ENCODE results near the gene SLIT3. TPM values are rescaled to one million over a fixed set of nuclear protein-coding genes. Genes with fewer than 3 reads are reported as not detected.

SLIT3 gene
- total RNA-seq, 1 donor from 2014 or later = 56.6 TPM

DNA sequence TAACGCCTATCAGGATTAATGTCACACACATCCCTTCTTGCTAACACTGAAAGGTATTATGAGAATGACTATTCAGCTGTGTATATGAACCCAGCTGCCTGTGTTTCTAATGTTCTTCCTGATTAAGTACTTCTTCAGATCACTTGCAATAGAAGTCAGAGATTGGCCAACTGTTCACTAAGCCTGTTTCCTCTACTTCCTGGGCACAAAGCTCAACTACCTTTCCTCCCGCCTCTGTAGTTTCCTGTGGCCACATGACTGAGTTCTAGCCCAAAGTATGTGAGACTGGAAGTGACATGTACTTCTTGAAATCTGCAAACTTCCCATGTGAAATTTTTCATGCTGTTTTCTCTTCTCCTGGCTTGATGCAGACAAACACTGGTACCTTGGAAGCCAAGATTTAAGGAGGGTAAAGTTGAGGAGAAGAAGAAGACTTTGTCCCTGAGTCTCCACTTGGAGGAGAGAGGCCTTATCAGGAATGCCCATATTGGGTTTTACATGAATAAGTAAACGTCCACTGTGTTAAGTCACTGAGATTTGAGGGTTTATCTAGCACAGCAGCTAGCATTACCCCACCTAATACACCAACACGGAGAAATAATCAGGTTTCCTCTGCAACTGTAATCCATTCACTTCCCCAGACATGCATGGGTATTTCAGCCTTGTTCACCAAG, 58.6 kb downstream of the SLIT3 start:
- no peak overlapping the region for H3K4me3 Mint-ChIP-seq
- H3K27ac Mint-ChIP-seq = no peak overlapping the region
- TF ChIP-seq, protein P1, sequence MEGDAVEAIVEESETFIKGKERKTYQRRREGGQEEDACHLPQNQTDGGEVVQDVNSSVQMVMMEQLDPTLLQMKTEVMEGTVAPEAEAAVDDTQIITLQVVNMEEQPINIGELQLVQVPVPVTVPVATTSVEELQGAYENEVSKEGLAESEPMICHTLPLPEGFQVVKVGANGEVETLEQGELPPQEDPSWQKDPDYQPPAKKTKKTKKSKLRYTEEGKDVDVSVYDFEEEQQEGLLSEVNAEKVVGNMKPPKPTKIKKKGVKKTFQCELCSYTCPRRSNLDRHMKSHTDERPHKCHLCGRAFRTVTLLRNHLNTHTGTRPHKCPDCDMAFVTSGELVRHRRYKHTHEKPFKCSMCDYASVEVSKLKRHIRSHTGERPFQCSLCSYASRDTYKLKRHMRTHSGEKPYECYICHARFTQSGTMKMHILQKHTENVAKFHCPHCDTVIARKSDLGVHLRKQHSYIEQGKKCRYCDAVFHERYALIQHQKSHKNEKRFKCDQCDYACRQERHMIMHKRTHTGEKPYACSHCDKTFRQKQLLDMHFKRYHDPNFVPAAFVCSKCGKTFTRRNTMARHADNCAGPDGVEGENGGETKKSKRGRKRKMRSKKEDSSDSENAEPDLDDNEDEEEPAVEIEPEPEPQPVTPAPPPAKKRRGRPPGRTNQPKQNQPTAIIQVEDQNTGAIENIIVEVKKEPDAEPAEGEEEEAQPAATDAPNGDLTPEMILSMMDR (conservative IDR thresholded peaks at IDR 0.05) = no peak
- no peaks in the 10 kb centered on the region for H3K27me3 Mint-ChIP-seq
- H3K36me3 Mint-ChIP-seq = peaks cover 32% of the 10 kb centered on the region
- no peak for DNase-seq (ENCODE audit: extremely low spot score, unreplicated experiment)
- no peaks in the 10 kb centered on the region for H3K4me1 Mint-ChIP-seq (ENCODE audit: unreplicated experiment)
- peaks cover 11% of the 10 kb centered on the region for H3K9me3 Mint-ChIP-seq

DNA sequence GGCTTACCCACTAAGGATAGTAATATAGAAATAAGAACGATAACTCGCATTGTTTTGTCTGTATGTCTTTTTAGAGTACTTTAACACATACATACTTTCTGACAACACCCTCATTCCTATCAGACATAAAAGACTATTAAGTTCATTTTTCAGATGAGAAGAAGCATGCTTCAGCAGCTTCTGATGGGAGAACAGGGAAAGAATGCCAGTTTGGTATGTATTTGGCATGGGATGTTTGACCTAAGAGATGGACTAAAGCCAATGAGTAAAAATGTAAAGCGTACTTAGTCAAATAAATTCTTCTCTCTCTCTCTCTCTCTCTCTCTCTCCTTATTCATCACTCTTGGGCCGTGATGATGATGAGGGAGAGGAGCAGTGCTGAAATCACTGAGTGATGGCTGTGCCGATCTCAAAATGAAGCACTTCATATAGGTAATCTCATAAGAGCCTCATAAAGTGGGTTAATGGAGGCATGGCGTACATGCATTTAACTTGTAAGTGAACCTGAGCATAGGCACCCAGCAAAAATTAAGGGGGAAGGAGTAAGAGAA, 71.5 kb downstream of the SLIT3 start:
- TF ChIP-seq, protein P1 (conservative IDR thresholded peaks at IDR 0.05) = no peak
- H3K4me3 Mint-ChIP-seq = no peak overlapping the region
- no peaks in the 10 kb centered on the region for H3K9me3 Mint-ChIP-seq
- DNase-seq (ENCODE audit: extremely low spot score, unreplicated experiment) = no peak
- H3K27ac Mint-ChIP-seq = no peak overlapping the region
- no peaks in the 10 kb centered on the region for H3K27me3 Mint-ChIP-seq
- peaks cover 8% of the 10 kb centered on the region for H3K4me1 Mint-ChIP-seq (ENCODE audit: unreplicated experiment)
- H3K36me3 Mint-ChIP-seq = peaks cover 3% of the 10 kb centered on the region

DNA sequence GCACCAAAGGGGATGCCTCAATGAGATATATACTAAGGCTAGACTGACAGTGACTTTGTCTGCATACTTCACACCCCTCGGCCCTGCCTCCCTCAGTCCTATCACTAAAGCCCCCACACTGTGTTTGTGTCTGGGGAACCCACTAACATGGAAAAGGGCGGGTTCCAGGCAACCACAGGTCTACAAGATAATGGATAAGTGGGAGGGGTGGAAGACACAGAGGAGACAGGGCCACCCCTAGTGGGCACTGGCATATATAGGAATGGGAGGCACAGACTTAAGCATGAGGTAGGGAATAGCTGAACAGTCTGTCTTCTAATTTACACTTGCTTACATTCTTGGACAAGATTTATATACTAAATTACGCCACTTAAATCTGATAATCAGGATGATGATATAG, 74.0 kb downstream of the SLIT3 start:
- TF ChIP-seq, protein P1 (conservative IDR thresholded peaks at IDR 0.05) = peak; percentile 12
- Mint-ChIP-seq H3K4me1 (ENCODE audit: unreplicated experiment) (peaks cover 25% of the 10 kb centered on the region), H3K9me3 (no peaks in the 10 kb centered on the region), H3K27me3 (no peaks in the 10 kb centered on the region), H3K36me3 (peaks cover 3% of the 10 kb centered on the region), H3K4me3 (no peak overlapping the region), H3K27ac (no peak overlapping the region)
- DNase-seq (ENCODE audit: extremely low spot score, unreplicated experiment) = no peak

DNA sequence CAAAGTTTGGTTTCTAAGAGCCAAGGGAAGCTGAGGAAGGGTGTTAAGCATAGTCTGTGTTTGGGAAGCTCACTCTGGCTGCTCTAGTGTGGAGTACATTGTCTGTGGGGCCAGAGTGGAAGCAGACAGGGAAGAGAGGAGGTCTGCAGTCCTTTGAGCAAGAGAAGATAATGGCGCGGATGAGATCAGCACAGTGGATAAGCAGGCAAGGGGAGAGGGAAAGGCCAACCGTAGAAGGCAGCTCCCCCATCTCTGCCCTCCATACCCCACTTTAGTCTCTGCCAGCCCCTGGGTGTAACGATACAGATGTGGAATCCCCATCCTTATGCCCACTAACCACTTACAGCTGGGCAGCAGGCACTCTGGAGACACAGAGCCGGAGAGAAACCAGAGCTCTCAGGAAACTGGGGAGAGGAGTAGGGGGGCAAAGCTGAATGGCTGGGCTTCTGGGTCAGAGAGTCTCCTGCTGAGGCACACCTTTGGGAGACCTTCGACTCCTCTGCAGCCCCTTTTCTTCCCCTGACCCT, 75.0 kb downstream of the SLIT3 start:
- peaks cover 3% of the 10 kb centered on the region for H3K36me3 Mint-ChIP-seq
- H3K9me3 Mint-ChIP-seq = peaks cover 3% of the 10 kb centered on the region
- TF ChIP-seq, protein P1 (conservative IDR thresholded peaks at IDR 0.05) = no peak
- DNase-seq (ENCODE audit: extremely low spot score, unreplicated experiment) = no peak
- peaks cover 1% of the 10 kb centered on the region for H3K27me3 Mint-ChIP-seq
- no peak overlapping the region for H3K27ac Mint-ChIP-seq
- peaks cover 25% of the 10 kb centered on the region for H3K4me1 Mint-ChIP-seq (ENCODE audit: unreplicated experiment)
- no peak overlapping the region for H3K4me3 Mint-ChIP-seq

DNA sequence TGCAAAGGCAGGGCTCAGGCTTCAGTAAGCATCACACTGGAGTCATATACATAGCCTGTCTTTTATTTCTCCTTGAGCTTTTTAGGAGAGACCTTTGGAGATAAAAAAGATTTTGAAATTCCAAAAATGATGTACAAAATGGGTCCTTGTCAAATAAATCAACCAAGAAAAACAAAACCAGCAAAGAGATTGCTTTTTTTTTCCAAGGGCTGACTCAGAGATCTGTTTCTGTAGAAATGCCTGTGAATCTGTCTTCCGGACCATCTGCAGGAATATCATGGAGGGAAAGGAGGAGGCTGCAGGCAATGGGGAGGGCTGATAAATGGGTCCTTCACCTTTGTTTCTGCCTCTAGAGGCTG, 77.4 kb downstream of the SLIT3 start:
- peaks cover 3% of the 10 kb centered on the region for H3K9me3 Mint-ChIP-seq
- peaks cover 3% of the 10 kb centered on the region for H3K36me3 Mint-ChIP-seq
- peaks cover 7% of the 10 kb centered on the region for H3K27me3 Mint-ChIP-seq
- DNase-seq (ENCODE audit: extremely low spot score, unreplicated experiment) = no peak
- H3K27ac Mint-ChIP-seq = peak overlapping the region; percentile 40
- TF ChIP-seq, protein P1 (conservative IDR thresholded peaks at IDR 0.05) = no peak
- H3K4me3 Mint-ChIP-seq = peak overlapping the region; percentile 29
- H3K4me1 Mint-ChIP-seq (ENCODE audit: unreplicated experiment) = peaks cover 38% of the 10 kb centered on the region
